IMR-90 (cell line): ENCODE data around the gene SEMA3C. TPM values are rescaled to one million over a fixed set of nuclear protein-coding genes. Genes with fewer than 3 reads are reported as not detected.

Experiments used
- ATAC-seq: fragments of 200-7000 bp; cut with Tn5 transposase; 2 replicates; pipeline ENCODE4 v1.9.1; 2020; ENCODE audit warnings: low read depth, mild to moderate bottlenecking, moderate library complexity
- BruUV-seq: library from RNA; stranded (reverse); fragments of 400-500 nt; replicated peaks from 2 replicates; lab custom pipeline; 2021; lab: Mats Ljungman, UMichigan
- CTCF ChIA-PET: fragments of 300-600 bp; formaldehyde crosslinking; extraction: SDS; loops from one replicate; lab custom pipeline; 2021; ENCODE audit warnings: antibody characterized with exemption; lab: Yijun Ruan, JAX
- POLR2A ChIA-PET: fragments of 300-600 bp; sonication (Branson Sonifier 250); formaldehyde crosslinking; loops from one replicate; lab custom pipeline; 2022; ENCODE audit warnings: antibody characterized with exemption; ENCODE audit not compliant: unreplicated experiment; lab: Charles Lee
- DNase-seq: peaks from one replicate; pipeline ENCODE4 v3.0.0; 2013
- H2AFZ ChIP-seq: replicated peaks from 2 replicates; pipeline ENCODE3; 2013; ENCODE audit warnings: low read length, mild to moderate bottlenecking; ENCODE audit not compliant: poor library complexity
- H2AK5ac ChIP-seq: 2 replicates; pipeline ENCODE4 v1.6.1; 2013; ENCODE audit warnings: low read depth, low read length, inconsistent platforms
- H2AK9ac ChIP-seq: replicated peaks from 2 replicates; pipeline ENCODE3; 2013; ENCODE audit warnings: mild to moderate bottlenecking, low read depth, low read length, moderate library complexity; ENCODE audit not compliant: poor library complexity
- H2BK120ac ChIP-seq: 2 replicates; pipeline ENCODE4 v1.6.1; 2013; ENCODE audit warnings: low read depth, low read length, inconsistent platforms
- H2BK15ac ChIP-seq: 3 replicates; pipeline ENCODE4 v1.6.1; 2013; ENCODE audit warnings: low read depth, low read length, inconsistent platforms
- H2BK20ac ChIP-seq: 2 replicates; pipeline ENCODE4 v1.6.1; 2013; ENCODE audit warnings: low read depth, mild to moderate bottlenecking, inconsistent platforms, low read length, moderate library complexity
- H2BK5ac ChIP-seq: 2 replicates; pipeline ENCODE4 v1.6.1; 2013; ENCODE audit warnings: mild to moderate bottlenecking, low read depth, low read length, inconsistent platforms; ENCODE audit not compliant: poor library complexity, severe bottlenecking
- H3K14ac ChIP-seq: replicated peaks from 2 replicates; pipeline ENCODE4 v1.6.1; 2013; ENCODE audit warnings: low read depth, low read length, inconsistent platforms
- H3K18ac ChIP-seq: 2 replicates; pipeline ENCODE4 v1.6.1; 2013; ENCODE audit warnings: low read depth, low read length, control low read depth
- H3K23ac ChIP-seq: 2 replicates; pipeline ENCODE4 v1.6.1; 2013; ENCODE audit warnings: low read depth, low read length, inconsistent platforms
- H3K27ac ChIP-seq: 2 replicates; pipeline ENCODE4 v1.5.1; 2013; ENCODE audit warnings: mild to moderate bottlenecking, control low read depth, low read length; ENCODE audit not compliant: insufficient read depth
- H3K27me3 ChIP-seq: 2 replicates; pipeline ENCODE4 v1.6.1; 2013; ENCODE audit warnings: low read length; ENCODE audit not compliant: control insufficient read depth, insufficient read depth
- H3K36me3 ChIP-seq: 2 replicates; pipeline ENCODE4 v1.6.1; 2013; ENCODE audit warnings: low read length, mixed read lengths; ENCODE audit not compliant: control insufficient read depth, insufficient read depth
- H3K4ac ChIP-seq: 2 replicates; pipeline ENCODE4 v1.6.1; 2013; ENCODE audit warnings: low read depth, low read length, inconsistent platforms
- H3K4me1 ChIP-seq: 2 replicates; pipeline ENCODE4 v1.6.1; 2013; ENCODE audit warnings: low read length, mixed read lengths; ENCODE audit not compliant: control insufficient read depth, insufficient read depth
- H3K4me2 ChIP-seq: 2 replicates; pipeline ENCODE4 v1.6.1; 2013; ENCODE audit warnings: low read depth, mild to moderate bottlenecking, control low read depth, low read length, moderate library complexity
- H3K4me3 ChIP-seq: 2 replicates; pipeline ENCODE4 v1.5.1; 2013; ENCODE audit warnings: low read depth, mild to moderate bottlenecking, control low read depth, low read length, moderate library complexity; ENCODE audit not compliant: insufficient read depth
- H3K56ac ChIP-seq: 2 replicates; pipeline ENCODE4 v1.6.1; 2013; ENCODE audit warnings: low read length, inconsistent platforms; ENCODE audit not compliant: insufficient read depth; ENCODE audit errors: extremely low read depth
- H3K79me1 ChIP-seq, 2 experiments: 2 replicates each; pipeline ENCODE4 v1.6.1; 2013; ENCODE audit warnings: low read length in 2 of 2, inconsistent platforms in 1 of 2, low read depth in 1 of 2
- H3K9ac ChIP-seq: 2 replicates; pipeline ENCODE4 v1.6.1; 2013; ENCODE audit warnings: low read depth, low read length, control low read depth
- H3K9me1 ChIP-seq: 2 replicates; pipeline ENCODE4 v1.6.1; 2013; ENCODE audit warnings: low read length, inconsistent platforms; ENCODE audit not compliant: insufficient read depth
- H3K9me3 ChIP-seq: 2 replicates; pipeline ENCODE4 v1.6.1; 2013; ENCODE audit warnings: low read length; ENCODE audit not compliant: control insufficient read depth, insufficient read depth
- H4K20me1 ChIP-seq: 2 replicates; pipeline ENCODE4 v1.6.1; 2013; ENCODE audit warnings: low read length, inconsistent platforms; ENCODE audit not compliant: insufficient read depth
- H4K5ac ChIP-seq: 2 replicates; pipeline ENCODE4 v1.6.1; 2013; ENCODE audit warnings: mild to moderate bottlenecking, low read depth, low read length, control low read depth
- H4K8ac ChIP-seq, 2 experiments: 2 replicates each; pipeline ENCODE4 v1.6.1; 2013; ENCODE audit warnings: low read depth in 2 of 2, low read length in 2 of 2, control low read depth in 1 of 2, inconsistent platforms in 1 of 2
- H4K91ac ChIP-seq: 2 replicates; pipeline ENCODE4 v1.6.1; 2013; ENCODE audit warnings: low read depth, low read length, inconsistent platforms; ENCODE audit not compliant: insufficient read depth
- BHLHE40 ChIP-seq: fragments of 150-350 bp; IDR thresholded peaks from 2 replicates; pipeline ENCODE4 v1.6.1; 2016; ENCODE audit warnings: mild to moderate bottlenecking, low read depth, low read length
- CEBPB ChIP-seq: IDR thresholded peaks from 2 replicates; pipeline ENCODE4 v1.6.1; 2012; ENCODE audit warnings: low read depth, low read length, improper control_type of control experiment
- CHD1 ChIP-seq: IDR thresholded peaks from 2 replicates; pipeline ENCODE4 v1.6.1; 2012; ENCODE audit warnings: low read depth, low read length, improper control_type of control experiment
- FOS ChIP-seq: fragments of 150-350 bp; IDR thresholded peaks from 2 replicates; pipeline ENCODE4 v1.6.1; 2016; ENCODE audit warnings: low read depth, low read length
- MAFK ChIP-seq: IDR thresholded peaks from 2 replicates; pipeline ENCODE4 v1.6.1; 2012; ENCODE audit warnings: low read depth, low read length, improper control_type of control experiment
- MAZ ChIP-seq: IDR thresholded peaks from 2 replicates; pipeline ENCODE4 v1.6.1; 2012; ENCODE audit warnings: low read depth, mild to moderate bottlenecking, low read length, improper control_type of control experiment, moderate library complexity, borderline replicate concordance
- MXI1 ChIP-seq: IDR thresholded peaks from 2 replicates; pipeline ENCODE4 v1.6.1; 2012; ENCODE audit warnings: low read depth, mild to moderate bottlenecking, low read length, moderate library complexity, borderline replicate concordance
- NFE2L2 ChIP-seq: fragments of 150-350 bp; IDR thresholded peaks from 2 replicates; pipeline ENCODE4 v1.6.1; 2016; ENCODE audit warnings: low read depth, mild to moderate bottlenecking, low read length
- POLR2A ChIP-seq: IDR thresholded peaks from 2 replicates; pipeline ENCODE4 v1.6.1; 2012; ENCODE audit warnings: mild to moderate bottlenecking, low read depth, low read length
- RAD21 ChIP-seq: IDR thresholded peaks from 2 replicates; pipeline ENCODE4 v1.6.1; 2012; ENCODE audit warnings: low read length, improper control_type of control experiment
- RCOR1 ChIP-seq: IDR thresholded peaks from 2 replicates; pipeline ENCODE4 v1.6.1; 2012; ENCODE audit warnings: mild to moderate bottlenecking, low read length, improper control_type of control experiment; ENCODE audit not compliant: insufficient replicate concordance
- RFX5 ChIP-seq: IDR thresholded peaks from 2 replicates; pipeline ENCODE4 v1.8.0; 2012; ENCODE audit warnings: low read depth, mild to moderate bottlenecking, low read length, moderate library complexity
- SMC3 ChIP-seq: fragments of 150-350 bp; IDR thresholded peaks from 2 replicates; pipeline ENCODE4 v1.6.1; 2016; ENCODE audit warnings: low read depth, mild to moderate bottlenecking, antibody characterized with exemption, low read length, moderate library complexity
- WGBS, 2 experiments: methylation state at CpG; one replicate each; pipeline versions ENCODE4 v1.1.5 to v1.1.7; 2013; ENCODE audit warnings: missing lambda C conversion rate in 2 of 2; ENCODE audit not compliant: insufficient read length in 1 of 2; ENCODE audit errors: extremely low coverage in 2 of 2; 5-methylcytosine and 5-hydroxymethylcytosine counted together
- dilution Hi-C: fragments of 300-500 bp; cut with HindIII; formaldehyde crosslinking; loops from one replicate; pipeline ENCODE4 v1.14.3; 2018; ENCODE audit warnings: low sequenced_read_pairs; ENCODE audit not compliant: unreplicated experiment
- in situ Hi-C: fragments of 300-500 bp; cut with MboI; formaldehyde crosslinking; loops from 3 replicates; pipeline ENCODE4 v1.14.3; 2019; ENCODE audit warnings: low sequenced_read_pairs, inconsistent platforms, mixed read lengths
- intact Hi-C: fragments of 100-400 bp; cut with micrococcal nuclease; formaldehyde crosslinking; loops from 2 replicates; pipeline ENCODE4 v1.10.0; 2022
- polyA plus RNA-seq, 3 experiments: library from polyadenylated mRNA; depleted of rRNA; stranded (reverse); fragments of >200 nt; gene quantifications; 2 replicates each; pipeline ENCODE4 v1.2.3, GENCODE V29; 2012; ENCODE audit warnings: low replicate concordance in 1 of 3
- total RNA-seq: library from RNA; depleted of rRNA; stranded (reverse); fragments of >200 nt; gene quantifications from 2 replicates; pipeline ENCODE4 v1.2.3, GENCODE V29; 2012
- TF ChIP-seq, protein P1 (sequence below): fragments of 150-350 bp; IDR thresholded peaks from 2 replicates; pipeline ENCODE4 v1.6.1; 2017; ENCODE audit warnings: mild to moderate bottlenecking, antibody characterized with exemption, low read length, low read depth
- TF ChIP-seq, protein P2 (sequence below): conservative IDR thresholded peaks from 2 replicates; pipeline ENCODE4 v1.5.1; 2012; ENCODE audit warnings: mild to moderate bottlenecking, low read depth, low read length, improper control_type of control experiment
- TF ChIP-seq, protein P3 (sequence below): fragments of 150-350 bp; IDR thresholded peaks from 2 replicates; pipeline ENCODE4 v1.6.1; 2016; ENCODE audit warnings: low read depth, mild to moderate bottlenecking, low read length, moderate library complexity, borderline replicate concordance

The SEMA3C gene
- total and polyA plus RNA-seq, 2 of the 4 experiments (the other 2 are of a cell fraction): 21.2 to 97.1 TPM

DNA sequence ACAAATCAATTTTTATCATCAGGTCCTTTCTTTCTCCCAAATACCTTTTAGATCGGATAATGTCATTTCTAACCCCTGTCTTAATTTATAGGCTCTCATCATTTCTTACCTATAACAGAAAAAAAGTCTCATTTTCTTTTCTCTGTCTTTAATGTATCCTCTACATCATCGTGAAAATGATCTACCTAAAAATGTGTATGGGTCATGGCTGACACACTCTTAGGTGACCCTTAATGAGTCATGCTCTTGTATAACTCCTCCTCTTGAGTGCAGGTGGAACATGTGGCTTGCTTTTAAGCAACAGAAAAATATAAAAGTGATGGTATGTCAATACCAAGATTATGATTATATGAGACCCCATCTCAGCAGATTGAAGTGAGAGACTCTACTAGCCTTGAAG lies 139.4 kb downstream of the SEMA3C start:
- H4K91ac ChIP-seq: no peak overlapping the region
- no peak overlapping the region for H2BK15ac ChIP-seq
- intact Hi-C loops (no loop called here), in situ Hi-C loops (no loop called here), dilution Hi-C loops (no loop called here)
- H2BK120ac ChIP-seq: no peak overlapping the region
- no TSS peak for BruUV-seq
- H3K9me1 ChIP-seq: no peaks in the 10 kb centered on the region; the same call in 1 of the 2 replicates
- no peak overlapping the region for H3K4ac ChIP-seq
- H3K4me3 ChIP-seq: no peak overlapping the region
- H3K27me3 ChIP-seq: no peaks in the 10 kb centered on the region
- H4K5ac ChIP-seq: no peak overlapping the region
- 0 out of 4 replicates have a peak, but pooled peaks cover 0 to 3% of the 10 kb centered on the region in 2 experiments for H3K79me1 ChIP-seq
- ATAC-seq (no peak), DNase-seq (no peak)
- H3K36me3 ChIP-seq: no peaks in the 10 kb centered on the region
- H3K9me3 ChIP-seq: no peaks in the 10 kb centered on the region
- TF ChIP-seq FOS: no peak
- TF ChIP-seq MXI1: no peak
- TF ChIP-seq RFX5: no peak
- no peak for TF ChIP-seq RCOR1
- TF ChIP-seq MAFK: no peak
- TF ChIP-seq, protein P1, sequence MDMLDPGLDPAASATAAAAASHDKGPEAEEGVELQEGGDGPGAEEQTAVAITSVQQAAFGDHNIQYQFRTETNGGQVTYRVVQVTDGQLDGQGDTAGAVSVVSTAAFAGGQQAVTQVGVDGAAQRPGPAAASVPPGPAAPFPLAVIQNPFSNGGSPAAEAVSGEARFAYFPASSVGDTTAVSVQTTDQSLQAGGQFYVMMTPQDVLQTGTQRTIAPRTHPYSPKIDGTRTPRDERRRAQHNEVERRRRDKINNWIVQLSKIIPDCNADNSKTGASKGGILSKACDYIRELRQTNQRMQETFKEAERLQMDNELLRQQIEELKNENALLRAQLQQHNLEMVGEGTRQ: no peak
- no peak for TF ChIP-seq NFE2L2
- TF ChIP-seq BHLHE40: no peak
- no peak for TF ChIP-seq CEBPB
- no peak for TF ChIP-seq RAD21
- no peak for TF ChIP-seq SMC3
- TF ChIP-seq CHD1: no peak
- TF ChIP-seq, protein P2, sequence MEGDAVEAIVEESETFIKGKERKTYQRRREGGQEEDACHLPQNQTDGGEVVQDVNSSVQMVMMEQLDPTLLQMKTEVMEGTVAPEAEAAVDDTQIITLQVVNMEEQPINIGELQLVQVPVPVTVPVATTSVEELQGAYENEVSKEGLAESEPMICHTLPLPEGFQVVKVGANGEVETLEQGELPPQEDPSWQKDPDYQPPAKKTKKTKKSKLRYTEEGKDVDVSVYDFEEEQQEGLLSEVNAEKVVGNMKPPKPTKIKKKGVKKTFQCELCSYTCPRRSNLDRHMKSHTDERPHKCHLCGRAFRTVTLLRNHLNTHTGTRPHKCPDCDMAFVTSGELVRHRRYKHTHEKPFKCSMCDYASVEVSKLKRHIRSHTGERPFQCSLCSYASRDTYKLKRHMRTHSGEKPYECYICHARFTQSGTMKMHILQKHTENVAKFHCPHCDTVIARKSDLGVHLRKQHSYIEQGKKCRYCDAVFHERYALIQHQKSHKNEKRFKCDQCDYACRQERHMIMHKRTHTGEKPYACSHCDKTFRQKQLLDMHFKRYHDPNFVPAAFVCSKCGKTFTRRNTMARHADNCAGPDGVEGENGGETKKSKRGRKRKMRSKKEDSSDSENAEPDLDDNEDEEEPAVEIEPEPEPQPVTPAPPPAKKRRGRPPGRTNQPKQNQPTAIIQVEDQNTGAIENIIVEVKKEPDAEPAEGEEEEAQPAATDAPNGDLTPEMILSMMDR: no peak
- TF ChIP-seq POLR2A: no peak
- TF ChIP-seq, protein P3, sequence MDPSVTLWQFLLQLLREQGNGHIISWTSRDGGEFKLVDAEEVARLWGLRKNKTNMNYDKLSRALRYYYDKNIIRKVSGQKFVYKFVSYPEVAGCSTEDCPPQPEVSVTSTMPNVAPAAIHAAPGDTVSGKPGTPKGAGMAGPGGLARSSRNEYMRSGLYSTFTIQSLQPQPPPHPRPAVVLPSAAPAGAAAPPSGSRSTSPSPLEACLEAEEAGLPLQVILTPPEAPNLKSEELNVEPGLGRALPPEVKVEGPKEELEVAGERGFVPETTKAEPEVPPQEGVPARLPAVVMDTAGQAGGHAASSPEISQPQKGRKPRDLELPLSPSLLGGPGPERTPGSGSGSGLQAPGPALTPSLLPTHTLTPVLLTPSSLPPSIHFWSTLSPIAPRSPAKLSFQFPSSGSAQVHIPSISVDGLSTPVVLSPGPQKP: no peak
- TF ChIP-seq MAZ: no peak
- H2AFZ ChIP-seq: no peak overlapping the region
- H2BK20ac ChIP-seq: no peak overlapping the region
- H3K4me1 ChIP-seq: peaks cover 4% of the 10 kb centered on the region; the same call in 1 of the 2 replicates
- WGBS, 2 experiments: no CpG with 5 or more reads among the region's 2 CpGs
- no peak overlapping the region; the same call in 1 of the 2 replicates for H3K14ac ChIP-seq
- no peak overlapping the region for H4K8ac ChIP-seq
- no peak overlapping the region for H3K23ac ChIP-seq
- CTCF ChIA-PET: no interaction called here
- H2AK9ac ChIP-seq: no peak overlapping the region
- H3K9ac ChIP-seq: no peak overlapping the region
- H2BK5ac ChIP-seq: no peak overlapping the region
- POLR2A ChIA-PET: no interaction called here
- H3K27ac ChIP-seq: no peak overlapping the region
- no peak overlapping the region for H3K4me2 ChIP-seq
- H3K18ac ChIP-seq: no peak overlapping the region
- H2AK5ac ChIP-seq: no peak overlapping the region
- no peak overlapping the region for H3K56ac ChIP-seq
- H4K20me1 ChIP-seq: no peaks in the 10 kb centered on the region
